ENCODE results near the gene MISP3. TPM values are rescaled to one million over a fixed set of nuclear protein-coding genes. Genes with fewer than 3 reads are reported as not detected.

The MISP3 gene
- total RNA-seq, 1 experiment from 2014 or later = 3.2 TPM

DNA sequence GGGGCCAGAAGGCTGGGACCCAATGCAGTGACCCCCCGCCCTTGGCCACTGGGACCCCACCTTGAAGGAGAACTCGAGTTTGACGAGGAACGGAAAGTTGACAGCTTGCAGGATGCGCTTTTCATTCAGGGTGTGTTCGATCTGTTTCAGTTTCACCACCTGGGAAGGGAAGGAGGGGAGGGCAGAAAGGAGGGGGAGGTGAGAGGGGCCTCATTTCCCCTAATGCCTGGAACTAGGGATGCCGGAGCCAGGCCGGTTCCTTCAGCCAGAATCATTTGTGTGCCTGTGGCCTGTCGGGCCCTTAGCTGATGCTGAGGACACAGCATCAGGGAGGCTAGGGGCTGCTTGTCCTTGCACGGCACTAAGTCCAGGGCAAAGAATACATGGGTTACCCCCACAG lies 30.2 kb downstream of the MISP3 start:
- Mint-ChIP-seq H3K9me3 (no peaks in the 10 kb centered on the region), H3K27ac (no peak overlapping the region), H3K4me1 (no peaks in the 10 kb centered on the region), H3K27me3 (ENCODE audit: low read depth) (no peaks in the 10 kb centered on the region), H3K4me3 (no peak overlapping the region), H3K36me3 (no peaks in the 10 kb centered on the region)
- ChIA-PET CTCF (interaction anchor here (1.1 to 1.5 kb wide), 4 partner anchors 9 to 34 kb away, joined by 3 to 4 read pairs (median 3); partner anchors contain the start of gene ASF1B), POLR2A (no interaction called here)
- DNase-seq (ENCODE audit: low spot score) (no peak), ATAC-seq (no peak)
- TF ChIP-seq, protein P1, sequence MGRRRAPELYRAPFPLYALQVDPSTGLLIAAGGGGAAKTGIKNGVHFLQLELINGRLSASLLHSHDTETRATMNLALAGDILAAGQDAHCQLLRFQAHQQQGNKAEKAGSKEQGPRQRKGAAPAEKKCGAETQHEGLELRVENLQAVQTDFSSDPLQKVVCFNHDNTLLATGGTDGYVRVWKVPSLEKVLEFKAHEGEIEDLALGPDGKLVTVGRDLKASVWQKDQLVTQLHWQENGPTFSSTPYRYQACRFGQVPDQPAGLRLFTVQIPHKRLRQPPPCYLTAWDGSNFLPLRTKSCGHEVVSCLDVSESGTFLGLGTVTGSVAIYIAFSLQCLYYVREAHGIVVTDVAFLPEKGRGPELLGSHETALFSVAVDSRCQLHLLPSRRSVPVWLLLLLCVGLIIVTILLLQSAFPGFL (CRISPR knock-in tag; IDR thresholded peaks at IDR 0.05; ENCODE audit: borderline replicate concordance) = no peak
- TF ChIP-seq JUN (CRISPR knock-in tag; IDR thresholded peaks at IDR 0.05) (no peak), E2F5 (CRISPR knock-in tag; IDR thresholded peaks at IDR 0.05) (no peak)

DNA sequence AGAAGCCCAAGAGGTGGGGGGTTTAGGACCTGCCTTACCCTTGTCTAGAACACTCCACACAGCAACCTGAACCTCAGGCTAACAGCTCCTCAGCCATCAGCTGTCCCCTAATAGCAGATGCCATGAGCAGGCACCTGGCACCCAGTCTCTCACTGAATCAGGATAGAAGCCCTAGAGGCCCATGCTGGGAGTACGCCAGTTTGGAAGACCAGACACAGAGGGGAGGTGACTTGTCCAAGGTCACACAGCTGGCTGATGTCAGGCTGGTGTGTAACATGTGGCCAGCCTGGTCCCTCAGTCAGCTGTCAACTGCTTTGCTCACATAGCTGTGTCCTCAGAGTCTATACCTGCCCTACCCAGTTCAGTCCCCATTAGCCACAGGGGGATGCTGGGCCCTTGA lies 30.7 kb downstream of the MISP3 start:
- no peak for TF ChIP-seq NR2C2 (CRISPR knock-in tag; IDR thresholded peaks at IDR 0.05)
- TF ChIP-seq, protein P2, sequence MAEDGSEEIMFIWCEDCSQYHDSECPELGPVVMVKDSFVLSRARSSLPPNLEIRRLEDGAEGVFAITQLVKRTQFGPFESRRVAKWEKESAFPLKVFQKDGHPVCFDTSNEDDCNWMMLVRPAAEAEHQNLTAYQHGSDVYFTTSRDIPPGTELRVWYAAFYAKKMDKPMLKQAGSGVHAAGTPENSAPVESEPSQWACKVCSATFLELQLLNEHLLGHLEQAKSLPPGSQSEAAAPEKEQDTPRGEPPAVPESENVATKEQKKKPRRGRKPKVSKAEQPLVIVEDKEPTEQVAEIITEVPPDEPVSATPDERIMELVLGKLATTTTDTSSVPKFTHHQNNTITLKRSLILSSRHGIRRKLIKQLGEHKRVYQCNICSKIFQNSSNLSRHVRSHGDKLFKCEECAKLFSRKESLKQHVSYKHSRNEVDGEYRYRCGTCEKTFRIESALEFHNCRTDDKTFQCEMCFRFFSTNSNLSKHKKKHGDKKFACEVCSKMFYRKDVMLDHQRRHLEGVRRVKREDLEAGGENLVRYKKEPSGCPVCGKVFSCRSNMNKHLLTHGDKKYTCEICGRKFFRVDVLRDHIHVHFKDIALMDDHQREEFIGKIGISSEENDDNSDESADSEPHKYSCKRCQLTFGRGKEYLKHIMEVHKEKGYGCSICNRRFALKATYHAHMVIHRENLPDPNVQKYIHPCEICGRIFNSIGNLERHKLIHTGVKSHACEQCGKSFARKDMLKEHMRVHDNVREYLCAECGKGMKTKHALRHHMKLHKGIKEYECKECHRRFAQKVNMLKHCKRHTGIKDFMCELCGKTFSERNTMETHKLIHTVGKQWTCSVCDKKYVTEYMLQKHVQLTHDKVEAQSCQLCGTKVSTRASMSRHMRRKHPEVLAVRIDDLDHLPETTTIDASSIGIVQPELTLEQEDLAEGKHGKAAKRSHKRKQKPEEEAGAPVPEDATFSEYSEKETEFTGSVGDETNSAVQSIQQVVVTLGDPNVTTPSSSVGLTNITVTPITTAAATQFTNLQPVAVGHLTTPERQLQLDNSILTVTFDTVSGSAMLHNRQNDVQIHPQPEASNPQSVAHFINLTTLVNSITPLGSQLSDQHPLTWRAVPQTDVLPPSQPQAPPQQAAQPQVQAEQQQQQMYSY (CRISPR knock-in tag; IDR thresholded peaks at IDR 0.05) = no peak

GRCh38 chr19:14105680-14106079 lies 33.1 kb downstream of the MISP3 start:
- DNase-seq (ENCODE audit: low spot score) = no peak
- Mint-ChIP-seq H3K4me3 (no peak overlapping the region), H3K27me3 (ENCODE audit: low read depth) (no peaks in the 10 kb centered on the region), H3K27ac (no peak overlapping the region), H3K4me1 (no peaks in the 10 kb centered on the region), H3K9me3 (no peaks in the 10 kb centered on the region), H3K36me3 (no peaks in the 10 kb centered on the region)
- ChIA-PET CTCF (interaction anchor here (0.8 to 0.9 kb wide), 2 partner anchors 17 to 59 kb away, joined by 3 read pairs; no protein-coding TSS in a partner anchor), POLR2A (no interaction called here)
- no peak for ATAC-seq
- TF ChIP-seq, protein P3, sequence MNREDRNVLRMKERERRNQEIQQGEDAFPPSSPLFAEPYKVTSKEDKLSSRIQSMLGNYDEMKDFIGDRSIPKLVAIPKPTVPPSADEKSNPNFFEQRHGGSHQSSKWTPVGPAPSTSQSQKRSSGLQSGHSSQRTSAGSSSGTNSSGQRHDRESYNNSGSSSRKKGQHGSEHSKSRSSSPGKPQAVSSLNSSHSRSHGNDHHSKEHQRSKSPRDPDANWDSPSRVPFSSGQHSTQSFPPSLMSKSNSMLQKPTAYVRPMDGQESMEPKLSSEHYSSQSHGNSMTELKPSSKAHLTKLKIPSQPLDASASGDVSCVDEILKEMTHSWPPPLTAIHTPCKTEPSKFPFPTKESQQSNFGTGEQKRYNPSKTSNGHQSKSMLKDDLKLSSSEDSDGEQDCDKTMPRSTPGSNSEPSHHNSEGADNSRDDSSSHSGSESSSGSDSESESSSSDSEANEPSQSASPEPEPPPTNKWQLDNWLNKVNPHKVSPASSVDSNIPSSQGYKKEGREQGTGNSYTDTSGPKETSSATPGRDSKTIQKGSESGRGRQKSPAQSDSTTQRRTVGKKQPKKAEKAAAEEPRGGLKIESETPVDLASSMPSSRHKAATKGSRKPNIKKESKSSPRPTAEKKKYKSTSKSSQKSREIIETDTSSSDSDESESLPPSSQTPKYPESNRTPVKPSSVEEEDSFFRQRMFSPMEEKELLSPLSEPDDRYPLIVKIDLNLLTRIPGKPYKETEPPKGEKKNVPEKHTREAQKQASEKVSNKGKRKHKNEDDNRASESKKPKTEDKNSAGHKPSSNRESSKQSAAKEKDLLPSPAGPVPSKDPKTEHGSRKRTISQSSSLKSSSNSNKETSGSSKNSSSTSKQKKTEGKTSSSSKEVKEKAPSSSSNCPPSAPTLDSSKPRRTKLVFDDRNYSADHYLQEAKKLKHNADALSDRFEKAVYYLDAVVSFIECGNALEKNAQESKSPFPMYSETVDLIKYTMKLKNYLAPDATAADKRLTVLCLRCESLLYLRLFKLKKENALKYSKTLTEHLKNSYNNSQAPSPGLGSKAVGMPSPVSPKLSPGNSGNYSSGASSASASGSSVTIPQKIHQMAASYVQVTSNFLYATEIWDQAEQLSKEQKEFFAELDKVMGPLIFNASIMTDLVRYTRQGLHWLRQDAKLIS (CRISPR knock-in tag; IDR thresholded peaks at IDR 0.05; ENCODE audit: borderline replicate concordance) = no peak
- TF ChIP-seq NR1H2 (CRISPR knock-in tag; IDR thresholded peaks at IDR 0.05) (no peak), ZNF671 (CRISPR knock-in tag; IDR thresholded peaks at IDR 0.05) (no peak), ZMAT4 (CRISPR knock-in tag; IDR thresholded peaks at IDR 0.05) (no peak), HMGA2 (CRISPR knock-in tag; IDR thresholded peaks at IDR 0.05) (no peak), GTF2I (CRISPR knock-in tag; conservative IDR thresholded peaks at IDR 0.05) (no peak), ZNF425 (CRISPR knock-in tag; conservative IDR thresholded peaks at IDR 0.05) (no peak), MYBL2 (CRISPR knock-in tag; IDR thresholded peaks at IDR 0.05) (no peak), KAT7 (CRISPR knock-in tag; IDR thresholded peaks at IDR 0.05; ENCODE audit: borderline replicate concordance) (no peak), NFE2L1 (CRISPR knock-in tag; IDR thresholded peaks at IDR 0.05) (no peak), FOXP4 (CRISPR knock-in tag; IDR thresholded peaks at IDR 0.05) (no peak)
- TF ChIP-seq, protein P4, sequence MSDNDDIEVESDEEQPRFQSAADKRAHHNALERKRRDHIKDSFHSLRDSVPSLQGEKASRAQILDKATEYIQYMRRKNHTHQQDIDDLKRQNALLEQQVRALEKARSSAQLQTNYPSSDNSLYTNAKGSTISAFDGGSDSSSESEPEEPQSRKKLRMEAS (CRISPR knock-in tag; IDR thresholded peaks at IDR 0.05) = no peak

More for the DNA sequence above, 30.7 kb downstream of the MISP3 start:
- no peaks in the 10 kb centered on the region for H3K36me3 Mint-ChIP-seq
- DNase-seq (ENCODE audit: low spot score) (no peak), ATAC-seq (no peak)
- no peaks in the 10 kb centered on the region for H3K27me3 Mint-ChIP-seq (ENCODE audit: low read depth)
- no peak overlapping the region for H3K27ac Mint-ChIP-seq
- H3K9me3 Mint-ChIP-seq = no peaks in the 10 kb centered on the region
- no peaks in the 10 kb centered on the region for H3K4me1 Mint-ChIP-seq
- ChIA-PET POLR2A (no interaction called here), CTCF (interaction anchor here (1.3 to 1.5 kb wide), 2 partner anchors 9 to 12 kb away, joined by 3 read pairs; a partner anchor contains a TSS)
- no peak overlapping the region for H3K4me3 Mint-ChIP-seq
